Peyer's patch (tissue), 4 donors: ENCODE measurements around the gene ATG13.

Experiments used
- POLR2A ChIP-seq, 2 donors: fragments of 450-650 bp; IDR thresholded peaks; one replicate each; pipeline ENCODE4 v1.5.1; 2017; ENCODE audit warnings: antibody characterized with exemption in 2 of 2, mild to moderate bottlenecking in 2 of 2, moderate library complexity in 2 of 2
- TF ChIP-seq, protein P1 (sequence below), 6 experiments: fragments of 450-650 bp in 4 of 6; fragments of 200-600 bp in 2 of 6; sonication (generic) in 1 of 6; IDR thresholded peaks; one replicate each; pipeline ENCODE4 v1.5.1; 2017 to 2019; ENCODE audit warnings: antibody characterized with exemption in 6 of 6, mild to moderate bottlenecking in 3 of 6, moderate library complexity in 1 of 6

DNA sequence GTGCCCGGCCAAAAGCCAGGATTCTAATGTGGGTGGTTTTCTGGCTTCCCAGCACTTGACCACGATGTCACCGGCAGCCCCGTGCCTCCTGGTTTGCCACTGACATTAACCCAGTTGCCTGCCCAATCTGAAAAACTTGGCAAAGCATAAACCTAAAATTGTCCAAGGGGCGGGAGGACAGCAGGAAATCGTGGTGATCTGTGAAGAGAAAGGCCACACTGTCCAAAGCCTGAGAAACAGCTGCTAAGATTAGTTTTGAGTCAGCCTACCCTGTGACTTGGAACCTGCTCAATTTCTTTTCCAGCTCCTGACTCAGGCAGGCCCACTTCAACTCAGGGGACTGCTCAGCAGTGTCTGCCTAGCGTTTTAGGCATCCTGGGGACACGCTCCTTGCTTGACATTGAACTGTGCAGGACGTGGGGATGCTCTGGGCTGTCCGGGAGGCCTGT, 93.5 kb downstream of the ATG13 start:
- TF ChIP-seq, protein P1, sequence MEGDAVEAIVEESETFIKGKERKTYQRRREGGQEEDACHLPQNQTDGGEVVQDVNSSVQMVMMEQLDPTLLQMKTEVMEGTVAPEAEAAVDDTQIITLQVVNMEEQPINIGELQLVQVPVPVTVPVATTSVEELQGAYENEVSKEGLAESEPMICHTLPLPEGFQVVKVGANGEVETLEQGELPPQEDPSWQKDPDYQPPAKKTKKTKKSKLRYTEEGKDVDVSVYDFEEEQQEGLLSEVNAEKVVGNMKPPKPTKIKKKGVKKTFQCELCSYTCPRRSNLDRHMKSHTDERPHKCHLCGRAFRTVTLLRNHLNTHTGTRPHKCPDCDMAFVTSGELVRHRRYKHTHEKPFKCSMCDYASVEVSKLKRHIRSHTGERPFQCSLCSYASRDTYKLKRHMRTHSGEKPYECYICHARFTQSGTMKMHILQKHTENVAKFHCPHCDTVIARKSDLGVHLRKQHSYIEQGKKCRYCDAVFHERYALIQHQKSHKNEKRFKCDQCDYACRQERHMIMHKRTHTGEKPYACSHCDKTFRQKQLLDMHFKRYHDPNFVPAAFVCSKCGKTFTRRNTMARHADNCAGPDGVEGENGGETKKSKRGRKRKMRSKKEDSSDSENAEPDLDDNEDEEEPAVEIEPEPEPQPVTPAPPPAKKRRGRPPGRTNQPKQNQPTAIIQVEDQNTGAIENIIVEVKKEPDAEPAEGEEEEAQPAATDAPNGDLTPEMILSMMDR (IDR thresholded peaks at IDR 0.05): no peak
- no peak for TF ChIP-seq POLR2A (IDR thresholded peaks at IDR 0.05)
